ENCODE results near the gene CEP350.
"Not testable (repeated sequence)": the region's sequence is repeated elsewhere in the genome, so short reads cannot be mapped to it uniquely, and the experiment has no call there.

The CEP350 gene

DNA sequence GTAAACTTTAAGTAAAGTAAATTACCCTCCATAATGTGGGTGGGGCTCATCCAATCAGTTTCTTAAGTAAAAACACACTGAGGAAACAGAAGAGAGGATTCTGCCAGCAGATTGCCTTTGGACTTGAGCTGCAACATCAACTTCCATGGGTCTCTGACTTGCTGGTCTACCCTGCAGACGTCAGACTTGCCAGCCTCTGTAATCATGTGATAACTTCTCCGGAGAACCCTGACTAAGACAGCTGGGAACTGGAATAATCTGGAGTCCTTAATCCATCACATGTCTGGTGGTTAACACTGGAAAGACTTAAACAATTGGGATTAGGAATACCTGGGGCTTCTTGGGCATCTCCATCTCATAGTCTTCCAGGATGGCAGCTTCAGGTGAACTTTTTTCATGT is 13.2 kb upstream of the CEP350 start:
- no peak for DNase-seq

DNA sequence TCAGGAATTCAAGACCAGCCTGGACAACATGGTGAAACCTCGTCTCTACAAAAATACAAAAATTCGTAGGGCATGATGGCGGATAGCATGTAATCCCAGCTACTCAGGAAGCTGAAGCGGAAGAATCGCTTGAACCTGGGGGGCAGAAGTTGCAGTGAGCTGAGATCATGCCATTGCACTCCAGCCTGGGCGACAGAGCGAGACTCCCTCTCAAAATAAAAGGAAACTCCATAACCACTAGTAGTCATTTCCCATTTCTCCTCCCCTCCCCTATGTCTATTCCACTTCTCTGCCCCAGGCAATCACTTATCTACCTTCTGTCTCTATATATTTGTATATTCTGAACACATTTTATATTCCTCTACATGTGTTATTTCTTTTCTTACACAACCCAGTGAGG is 4.0 kb upstream of the CEP350 start:
- DNase-seq: no peak

DNA sequence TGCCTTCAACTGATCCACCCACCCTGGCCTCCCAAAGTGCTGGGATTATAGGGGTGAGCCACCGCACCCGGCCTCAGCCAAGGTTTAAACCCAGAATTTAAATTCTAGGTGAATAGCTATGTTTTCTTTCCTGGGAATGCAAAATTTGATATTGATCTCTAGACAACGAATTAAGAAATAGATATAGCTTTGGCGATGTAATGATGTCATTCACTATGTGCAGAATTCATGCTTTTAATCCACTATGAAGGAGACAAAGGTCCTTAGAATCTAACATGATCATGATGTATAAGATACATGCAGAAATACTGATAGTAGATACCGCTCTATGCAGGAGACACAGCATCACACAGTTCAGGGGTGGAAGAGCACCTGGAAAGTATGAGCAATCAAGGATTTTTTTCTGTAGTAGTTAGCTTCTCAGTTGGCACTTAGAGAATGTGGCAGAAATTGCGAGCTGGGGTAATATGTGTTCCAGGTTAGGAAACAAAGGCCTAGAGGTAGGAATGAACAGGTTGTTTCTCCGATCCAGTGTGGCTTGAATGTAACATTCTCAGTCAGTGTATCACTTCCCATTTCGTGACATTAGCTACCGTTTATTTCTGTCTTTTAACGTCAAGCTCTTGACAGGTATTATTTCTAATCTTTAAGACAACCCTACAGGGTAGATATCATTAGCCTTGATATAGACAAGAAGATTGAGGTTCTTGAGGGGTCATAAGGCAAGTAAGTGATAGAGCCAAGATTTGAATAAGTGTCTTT is 3.0 kb upstream of the CEP350 start:
- DNase-seq: no peak

DNA sequence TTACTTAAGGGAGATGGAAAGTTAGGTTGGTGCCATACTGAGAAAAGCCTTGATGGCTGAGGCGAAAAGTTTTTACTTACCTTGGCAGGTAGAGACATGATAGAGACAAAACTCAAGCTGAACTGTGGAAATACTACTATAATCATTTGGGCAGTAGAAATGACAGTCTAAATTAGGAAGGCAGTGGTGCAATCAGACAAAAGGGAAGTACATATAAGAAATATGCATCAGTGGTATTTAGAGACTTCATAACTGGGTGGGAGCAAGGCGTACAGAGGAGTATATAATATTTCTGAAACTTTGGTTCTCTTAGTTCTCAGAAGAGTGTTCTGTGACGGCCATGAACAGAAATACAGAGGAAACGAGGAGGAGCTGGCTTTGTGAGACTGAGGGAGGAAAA is 2.4 kb upstream of the CEP350 start:
- no peak for DNase-seq

DNA sequence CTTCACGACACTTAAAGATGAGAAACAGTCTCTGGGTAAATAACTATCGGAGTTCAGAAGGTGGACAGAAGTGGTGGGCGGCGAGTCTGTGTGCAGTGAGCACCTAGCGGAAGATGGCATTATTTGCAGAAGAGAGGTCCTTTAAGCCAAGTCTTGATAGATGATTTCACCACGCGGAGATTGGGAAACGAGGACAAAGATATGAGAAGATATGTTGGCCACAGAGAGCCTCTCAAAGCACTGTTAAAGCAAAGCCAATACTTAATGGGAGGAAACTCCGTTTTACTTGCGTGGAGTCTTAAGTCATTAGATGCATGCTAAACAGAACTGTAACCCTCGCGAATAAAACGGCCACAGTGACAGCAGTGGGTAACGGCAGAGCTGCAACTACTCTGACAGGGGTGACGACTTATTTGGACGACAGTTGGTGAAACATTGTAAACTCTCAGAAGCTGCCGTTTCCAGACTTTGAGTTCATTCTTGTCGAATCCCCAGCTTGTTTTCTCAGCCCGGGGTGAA is 577 bp upstream of the CEP350 start:
- peak; percentile 70 for DNase-seq

DNA sequence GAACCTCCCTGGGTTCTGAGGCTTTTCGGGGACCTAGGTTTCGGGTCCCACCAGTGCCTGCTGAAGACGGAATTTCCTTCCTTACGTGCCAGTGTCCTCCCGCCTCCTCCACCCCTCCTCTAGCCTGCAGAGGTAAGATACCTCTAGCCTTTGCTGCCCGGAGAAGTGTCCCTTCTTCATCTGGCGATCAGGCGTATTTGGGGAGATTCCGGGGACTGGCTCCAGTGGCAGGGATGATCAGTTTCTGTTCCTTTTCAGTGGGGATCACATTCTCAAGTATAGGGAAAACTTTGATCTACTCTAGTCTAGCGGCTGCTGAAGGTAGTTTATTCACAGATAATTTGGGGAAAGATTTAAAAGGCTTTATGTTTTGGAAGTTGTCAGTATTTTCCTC is 674 bp downstream of the CEP350 start:
- DNase-seq: no peak

DNA sequence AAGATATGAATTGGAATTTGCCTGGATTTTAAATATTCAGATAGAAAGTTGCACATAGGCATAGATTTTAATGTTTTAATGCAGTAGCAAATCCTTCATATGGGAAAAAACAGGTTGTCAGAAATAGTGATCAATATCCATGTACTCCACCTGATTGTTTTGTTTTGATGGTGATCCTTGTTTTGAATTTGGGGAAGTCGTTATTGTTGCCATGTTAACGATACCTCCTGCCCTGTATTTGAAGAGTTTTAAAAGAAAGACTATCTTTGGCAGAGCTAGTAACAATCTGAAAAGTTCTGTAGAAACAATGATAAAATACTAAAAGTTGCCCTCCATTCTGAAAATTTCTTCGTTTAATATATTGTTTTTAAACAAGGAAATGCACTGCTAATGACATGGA is 1.1 kb downstream of the CEP350 start:
- DNase-seq: no peak

DNA sequence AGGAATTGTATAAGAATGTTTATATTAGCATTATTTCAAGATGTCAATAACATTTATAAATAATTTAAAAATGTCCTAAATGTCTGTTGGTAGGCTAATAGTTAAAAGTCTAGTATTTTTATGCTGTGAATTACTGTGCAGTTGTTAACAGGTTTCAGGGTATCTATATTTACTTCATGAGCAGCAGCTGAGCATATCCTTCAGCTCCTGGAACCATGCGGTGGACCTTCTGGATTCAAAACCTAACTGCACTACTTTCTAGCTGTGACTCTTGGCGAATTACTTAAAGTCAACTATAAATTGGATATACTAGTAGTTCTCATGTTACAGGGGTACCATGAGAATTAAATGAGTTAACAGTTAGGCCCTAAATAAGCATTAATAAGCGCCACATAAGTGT is 3.7 kb downstream of the CEP350 start:
- no peak for DNase-seq

DNA sequence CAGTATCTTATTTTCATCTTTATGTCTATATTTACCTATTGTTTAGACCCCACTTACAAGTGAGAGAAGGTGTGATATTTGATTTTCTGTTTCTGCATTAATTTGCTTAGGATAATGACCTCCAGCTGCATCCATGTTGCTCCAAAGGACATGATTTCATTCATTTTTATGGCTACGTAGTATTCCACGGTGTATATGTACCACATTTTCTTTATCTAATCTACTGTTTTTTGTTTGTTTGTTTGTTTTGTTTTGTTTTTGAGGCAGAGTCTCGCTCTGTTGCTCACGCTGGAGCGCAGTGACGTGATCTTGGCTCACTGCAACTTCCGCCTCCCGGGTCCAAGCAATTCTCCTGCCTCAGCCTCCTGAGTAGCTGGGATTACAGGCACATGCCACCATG is 7.6 kb downstream of the CEP350 start:
- DNase-seq: not testable (repeated sequence)

DNA sequence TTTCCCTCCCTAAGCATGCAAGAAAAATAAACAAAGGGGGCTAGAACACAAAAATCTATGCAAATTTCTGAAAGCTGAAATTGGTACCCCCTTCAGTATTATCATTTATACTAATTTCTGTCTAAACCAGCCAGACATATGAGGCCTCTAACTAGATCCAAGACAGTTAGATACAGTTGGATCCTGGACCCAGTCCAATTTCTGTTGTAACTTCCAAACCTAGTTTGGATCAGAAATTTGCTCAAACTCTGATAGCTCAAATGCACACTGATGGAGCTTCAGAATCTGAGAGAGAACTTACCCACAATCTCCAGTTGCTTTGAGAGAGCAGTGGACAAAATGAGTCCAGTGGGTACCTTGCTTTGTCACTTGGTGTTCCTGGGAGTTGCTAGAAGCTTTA is 11.9 kb downstream of the CEP350 start:
- DNase-seq: no peak

DNA sequence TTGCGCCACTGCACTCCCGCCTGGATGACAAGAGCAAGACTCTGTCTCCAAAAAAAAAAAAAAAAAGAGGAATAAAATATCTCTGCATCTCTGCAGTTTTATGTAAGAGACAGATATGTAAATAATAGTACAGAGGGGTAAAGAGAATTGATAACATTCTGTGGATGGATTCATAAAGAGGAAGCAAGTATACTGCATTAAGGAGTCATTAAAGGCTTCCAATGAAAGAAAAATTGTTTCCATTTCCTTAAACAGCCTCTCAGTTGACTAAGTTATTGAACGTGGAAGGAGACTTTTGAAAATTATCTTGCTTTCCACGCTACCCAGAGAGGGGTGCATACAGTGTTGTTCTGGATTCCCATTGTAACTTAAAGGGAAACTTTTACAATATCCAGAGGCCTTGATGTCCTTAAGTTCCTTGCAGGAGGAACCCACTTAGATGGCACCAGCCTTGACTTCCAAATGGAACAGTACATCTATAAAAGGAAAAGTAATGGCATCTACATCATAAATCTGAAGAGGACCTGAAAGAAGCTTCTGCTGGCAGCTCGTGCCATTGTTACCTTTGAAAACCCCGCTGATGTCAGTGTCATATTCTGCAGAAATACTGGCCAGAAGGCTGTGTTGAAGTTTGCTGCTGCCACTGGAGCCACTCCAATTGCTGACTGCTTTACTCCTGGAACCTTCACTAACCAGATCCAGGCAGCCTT is 13.8 kb downstream of the CEP350 start:
- no peak for DNase-seq

DNA sequence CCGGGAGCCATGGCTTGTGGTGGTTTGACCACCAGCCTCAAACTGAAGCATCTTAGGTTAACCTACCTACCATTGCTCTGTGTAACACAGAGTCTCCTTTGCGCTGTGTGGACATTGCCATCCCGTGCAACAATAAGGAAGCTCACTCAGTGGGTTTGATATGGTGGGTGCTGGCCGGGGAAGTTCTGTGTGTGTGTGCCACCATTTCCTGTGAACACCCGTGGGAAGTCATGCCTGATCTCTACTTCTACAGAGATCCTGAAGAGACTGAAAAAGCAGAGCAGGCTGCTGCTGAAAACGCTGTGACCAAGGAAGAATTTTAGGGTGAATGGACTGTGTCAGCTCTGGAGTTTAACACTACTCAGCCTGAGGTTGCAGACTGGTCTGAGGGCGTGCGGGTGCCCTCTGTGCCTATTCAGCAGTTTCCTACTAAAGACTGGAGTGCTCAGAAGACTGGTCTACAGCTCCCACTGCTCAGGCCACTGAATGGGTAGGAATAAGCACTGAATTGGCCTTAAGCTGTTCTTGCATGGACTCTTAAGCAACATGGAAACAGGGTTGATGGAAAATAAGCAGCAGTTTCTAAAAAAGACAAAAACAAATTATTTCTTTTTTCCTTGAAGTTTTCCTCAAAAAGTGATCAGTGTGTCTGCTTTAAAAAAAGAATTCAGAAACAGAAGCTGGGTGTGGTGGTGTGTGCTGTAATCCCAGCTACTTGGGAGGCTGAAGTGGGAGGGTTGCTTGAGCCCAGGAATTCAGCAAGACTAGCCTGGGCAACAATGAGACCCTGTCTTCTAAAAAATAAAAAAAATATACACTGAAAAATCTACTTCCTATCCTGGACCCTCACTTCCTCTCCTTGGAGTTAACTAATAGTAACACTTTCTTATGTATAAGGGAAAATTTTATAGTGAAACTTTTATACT is 14.6 kb downstream of the CEP350 start:
- DNase-seq: no peak

DNA sequence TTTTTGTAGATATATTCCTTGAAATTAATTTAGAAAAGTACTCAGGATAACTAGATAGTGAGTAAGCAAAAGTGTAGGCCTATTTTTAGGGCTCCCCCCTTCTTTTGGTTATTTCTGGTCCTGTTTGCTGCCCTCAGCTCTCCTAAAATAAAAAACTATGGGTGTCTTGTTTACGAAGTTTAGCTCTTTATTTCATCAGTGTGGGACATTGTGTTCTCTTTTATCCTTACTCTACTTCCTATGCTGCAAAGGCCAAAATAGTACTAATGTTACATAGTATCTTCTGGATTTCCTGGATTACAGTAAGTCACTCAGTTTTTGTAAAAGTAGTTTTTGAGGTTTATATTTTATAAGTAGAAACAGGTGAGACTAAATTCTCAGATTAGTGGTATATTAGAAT is 15.4 kb downstream of the CEP350 start:
- DNase-seq: no peak

DNA sequence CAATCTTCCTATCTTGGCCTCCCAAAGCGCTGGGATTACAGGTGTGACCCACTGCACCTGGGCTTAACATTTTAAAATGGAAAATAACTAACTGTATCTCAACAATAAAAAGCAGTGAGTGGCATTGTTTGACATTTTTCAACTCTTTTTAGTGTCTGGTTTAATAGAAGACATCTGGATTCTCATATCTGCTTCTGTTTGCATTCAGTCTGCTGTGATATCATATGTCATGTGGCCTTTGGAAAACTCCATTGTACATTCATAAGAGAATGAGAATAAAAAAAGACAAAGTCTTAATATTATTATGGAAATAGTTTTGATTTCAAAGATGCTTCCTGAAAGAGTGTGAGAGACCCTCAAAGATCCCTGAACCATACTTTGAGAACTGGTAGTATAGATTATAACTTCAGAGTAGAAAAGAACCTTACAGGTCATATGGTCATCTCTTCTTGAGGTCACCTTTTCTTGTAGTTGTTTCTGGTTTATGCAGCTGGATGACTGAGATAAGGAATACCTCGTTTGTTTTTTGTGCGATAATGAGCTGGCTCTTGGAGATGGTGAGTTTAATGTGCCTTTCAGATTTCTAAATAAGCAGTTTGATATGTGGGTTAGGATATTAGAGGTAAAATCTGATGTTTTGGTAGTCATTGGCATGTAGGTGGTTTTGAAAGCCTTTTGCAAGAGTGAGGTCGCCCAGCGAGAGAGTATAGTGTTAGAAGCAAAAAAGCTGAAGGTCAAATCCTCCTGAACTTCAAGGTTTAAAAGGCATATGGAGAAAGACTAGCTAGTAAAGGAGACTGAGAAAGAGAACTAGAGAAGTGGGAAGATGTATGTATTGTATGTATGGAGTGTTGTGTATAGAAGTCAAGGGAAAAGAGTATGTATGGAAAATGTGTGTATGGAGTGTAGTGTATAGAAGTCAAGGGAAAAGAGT is 17.2 kb downstream of the CEP350 start:
- no peak for DNase-seq

DNA sequence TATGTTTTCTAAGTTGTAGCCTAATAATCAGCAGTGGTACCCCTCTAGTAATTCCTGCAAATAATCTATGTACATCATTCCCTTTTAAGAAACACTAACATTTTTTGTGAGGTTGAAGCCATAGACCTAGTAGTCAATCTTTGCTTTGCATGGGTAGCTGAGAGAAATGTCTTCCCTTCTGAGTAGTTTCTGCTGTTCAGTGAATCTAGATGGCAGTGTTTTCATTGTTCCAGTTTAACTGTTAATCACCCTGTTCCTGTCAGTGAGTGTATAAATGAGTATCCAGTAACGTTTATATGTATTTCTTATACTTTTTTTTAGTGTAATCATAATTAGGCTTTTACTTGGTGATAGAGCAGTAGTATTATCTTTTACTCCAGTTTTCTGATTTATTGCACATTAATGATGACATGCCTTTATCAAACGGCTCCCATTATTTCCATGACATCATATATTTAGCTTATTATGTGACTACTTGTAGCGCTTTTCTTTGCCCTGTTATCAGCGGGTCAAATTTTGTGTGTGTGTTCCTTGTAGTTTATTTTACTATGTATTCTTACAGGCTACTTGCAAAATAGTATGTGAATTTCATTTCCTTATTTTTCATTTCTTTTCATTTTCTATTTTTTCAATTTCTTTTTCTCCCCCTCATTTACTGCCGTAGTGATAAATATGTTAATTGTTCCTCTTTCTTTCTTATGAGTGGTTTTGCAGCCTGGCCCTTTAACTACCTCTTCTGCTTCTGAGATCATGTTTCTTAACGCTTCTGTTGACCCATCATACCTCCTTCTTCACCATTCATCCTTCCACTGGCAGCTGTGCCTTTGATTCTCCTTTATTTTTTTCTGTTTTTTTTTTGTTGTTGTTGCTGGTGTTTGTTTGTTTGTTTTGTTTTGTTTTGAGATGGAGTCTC is 18.8 kb downstream of the CEP350 start:
- no peak for DNase-seq

DNA sequence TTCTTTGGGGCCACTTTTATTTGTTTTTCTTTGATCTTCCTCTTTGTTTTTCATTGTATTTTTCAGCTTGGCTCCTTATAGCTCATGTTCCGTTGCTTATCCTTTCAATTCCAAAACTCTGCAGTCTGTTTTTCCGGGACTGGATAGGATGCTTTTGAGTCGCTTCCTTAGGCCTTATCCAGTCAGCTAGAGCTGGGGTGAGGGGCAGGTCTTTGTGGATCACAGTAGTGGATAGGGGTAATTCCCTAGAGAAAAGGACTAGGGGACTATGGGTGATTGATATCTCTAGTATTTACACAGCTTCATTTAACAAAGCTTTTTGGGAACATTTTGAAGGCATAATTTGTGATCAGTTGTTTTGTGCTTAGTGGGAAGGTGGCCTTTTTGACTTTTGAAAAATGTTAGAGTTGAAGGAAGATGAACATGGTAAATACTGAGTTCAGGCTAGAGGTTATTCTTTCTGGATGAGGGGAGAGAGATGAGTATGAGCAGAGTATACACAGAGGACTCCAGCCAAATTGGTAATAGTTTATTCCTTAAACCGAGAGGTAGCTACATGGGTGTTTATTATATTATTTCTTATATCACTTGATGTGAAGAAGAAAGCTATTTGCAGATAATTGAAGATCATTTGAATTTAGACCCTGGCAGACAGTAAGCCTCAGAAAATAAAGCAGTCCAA is 22.5 kb downstream of the CEP350 start:
- DNase-seq: no peak

DNA sequence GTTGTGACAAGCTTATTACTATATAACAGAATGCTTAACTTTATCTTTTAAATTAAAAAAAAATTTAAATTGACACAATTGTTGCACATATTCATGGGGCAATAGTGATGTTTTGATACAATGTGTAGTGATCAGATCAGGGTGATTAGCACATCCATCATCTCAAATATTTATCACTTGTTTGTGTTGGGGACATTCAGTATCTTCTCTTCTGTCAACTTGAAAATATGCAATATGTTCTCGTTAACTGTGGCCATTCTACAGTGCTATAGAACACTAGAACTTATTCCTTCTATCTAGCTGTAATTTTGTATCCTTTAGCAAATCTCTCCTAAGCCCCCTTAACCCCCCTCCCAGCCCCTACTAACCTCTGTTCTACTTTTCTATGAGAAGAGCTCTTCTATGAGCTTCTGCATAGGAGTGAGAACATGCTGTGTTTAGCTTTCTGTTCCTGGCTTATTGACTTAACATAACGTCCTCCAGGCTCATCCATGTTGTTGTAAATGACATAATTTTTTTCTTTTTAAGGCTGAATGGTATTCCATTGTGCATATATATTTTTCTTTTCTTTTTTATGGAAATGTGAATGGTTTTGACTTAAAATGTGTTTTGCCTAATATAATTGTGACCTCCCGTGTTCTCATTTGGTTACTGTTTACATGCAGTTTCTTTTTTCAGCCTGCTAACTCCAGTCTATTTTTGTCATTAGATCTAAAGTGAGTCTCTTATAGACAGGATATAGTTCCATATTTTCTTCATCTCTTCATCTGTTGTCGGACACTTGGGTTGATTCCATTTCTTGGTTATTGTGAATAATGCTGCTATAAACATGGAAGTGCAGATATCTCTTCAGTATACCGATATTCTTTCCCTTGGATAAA is 23.8 kb downstream of the CEP350 start:
- DNase-seq: no peak

DNA sequence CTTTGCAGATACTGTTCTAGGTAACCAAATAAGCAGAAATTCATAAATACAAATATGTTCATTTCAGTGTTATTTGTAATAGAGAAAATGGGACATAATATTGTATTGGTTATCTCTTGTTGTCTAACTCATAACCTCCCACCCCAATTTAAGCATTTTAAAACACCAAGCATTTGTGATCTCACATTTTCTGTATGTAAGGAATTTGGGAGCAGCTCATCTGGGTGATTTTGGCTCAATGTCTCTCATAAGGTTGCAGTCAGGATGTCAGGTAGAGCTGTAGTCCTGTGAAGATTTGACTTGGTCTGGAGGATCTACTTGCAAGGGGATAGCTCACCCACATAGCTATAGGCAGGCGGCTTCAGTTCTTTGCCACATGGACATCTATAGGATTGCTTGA is 29.5 kb downstream of the CEP350 start:
- no peak for DNase-seq

DNA sequence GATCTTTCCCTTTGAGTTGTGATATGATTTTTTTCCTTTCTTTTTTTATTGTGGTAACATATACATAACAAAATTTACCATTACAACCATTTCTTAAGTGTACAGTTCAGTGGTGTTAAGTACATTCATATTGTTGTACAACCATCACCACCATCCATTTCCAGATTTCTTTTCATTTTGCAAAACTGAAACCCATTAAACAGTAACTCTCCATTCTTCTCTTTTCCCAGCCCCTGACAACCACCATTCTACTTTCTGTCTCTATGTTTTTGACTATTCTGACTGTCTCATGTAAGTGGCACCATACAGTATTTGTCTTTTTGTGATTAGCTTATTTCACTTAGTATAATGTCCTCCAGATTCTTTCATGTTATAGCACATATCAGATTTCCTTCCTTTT is 30.3 kb downstream of the CEP350 start:
- no peak for DNase-seq
